Measurements from ENCODE around the gene SLC36A3.
"Not testable (repeated sequence)": the region's sequence is repeated elsewhere in the genome, so short reads cannot be mapped to it uniquely, and the experiment has no call there.

The SLC36A3 gene

DNA sequence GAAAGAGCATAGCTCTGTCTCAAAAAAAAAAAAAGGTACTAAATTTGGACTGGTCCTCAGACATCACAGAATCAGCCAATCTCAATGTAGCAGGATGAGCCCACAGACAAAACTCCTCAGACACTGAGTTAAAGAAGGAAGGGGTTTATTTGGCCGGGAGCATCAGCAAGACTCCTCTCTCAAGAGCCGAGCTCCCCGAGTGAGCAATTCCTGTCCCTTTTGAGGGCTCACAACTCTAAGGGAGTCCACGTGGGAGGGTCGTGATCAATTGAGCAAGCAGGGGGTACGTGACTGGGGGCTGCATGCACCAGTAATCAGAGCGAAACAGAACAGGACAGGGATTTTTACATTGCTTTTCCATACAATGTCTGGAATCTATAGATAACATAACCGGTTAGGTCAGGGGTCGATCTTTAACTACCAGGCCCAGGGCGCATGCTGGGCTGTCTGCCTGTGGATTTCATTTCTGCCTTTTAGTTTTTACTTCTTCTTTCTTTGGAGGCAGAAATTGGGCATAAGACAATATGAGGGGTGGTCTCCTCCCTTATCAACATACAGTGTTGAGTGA, 63.2 kb downstream of the SLC36A3 start:
- not testable (repeated sequence) for DNase-seq (ENCODE audit: low read depth in 2 of 3, low spot score in 1 of 3)

DNA sequence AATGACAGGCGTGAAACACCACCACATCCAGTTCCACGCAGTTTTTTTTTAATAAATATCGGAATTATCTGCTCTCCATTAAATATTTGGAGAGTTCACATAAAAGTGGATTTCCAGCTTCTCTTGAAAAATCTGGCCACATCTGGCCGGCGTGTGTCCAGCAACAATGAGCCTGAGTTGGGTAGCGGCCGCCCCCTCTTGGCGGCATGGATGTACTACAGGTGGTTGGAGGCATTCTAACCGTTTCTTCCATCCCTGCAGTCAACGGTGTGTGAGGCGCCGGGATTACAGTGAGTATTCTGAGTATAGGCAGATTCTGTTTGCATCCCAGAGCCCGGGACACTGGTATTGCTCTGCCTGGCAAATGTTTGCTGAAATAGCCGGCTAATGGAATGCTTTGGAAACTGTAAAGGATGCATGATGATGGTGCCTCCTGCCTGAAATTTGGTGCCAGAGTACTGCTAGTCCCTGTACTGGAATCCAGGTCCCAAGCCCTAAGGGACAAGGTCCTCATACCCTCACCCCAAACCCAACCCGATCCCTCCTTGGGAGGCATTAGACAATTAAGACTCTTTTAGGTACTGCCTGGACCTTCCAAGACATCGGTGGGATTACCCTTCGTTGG, 64.2 kb downstream of the SLC36A3 start:
- DNase-seq (ENCODE audit: low read depth in 2 of 3, low spot score in 1 of 3) = peak in 2 of 3 donors; percentile 37 to 66

DNA sequence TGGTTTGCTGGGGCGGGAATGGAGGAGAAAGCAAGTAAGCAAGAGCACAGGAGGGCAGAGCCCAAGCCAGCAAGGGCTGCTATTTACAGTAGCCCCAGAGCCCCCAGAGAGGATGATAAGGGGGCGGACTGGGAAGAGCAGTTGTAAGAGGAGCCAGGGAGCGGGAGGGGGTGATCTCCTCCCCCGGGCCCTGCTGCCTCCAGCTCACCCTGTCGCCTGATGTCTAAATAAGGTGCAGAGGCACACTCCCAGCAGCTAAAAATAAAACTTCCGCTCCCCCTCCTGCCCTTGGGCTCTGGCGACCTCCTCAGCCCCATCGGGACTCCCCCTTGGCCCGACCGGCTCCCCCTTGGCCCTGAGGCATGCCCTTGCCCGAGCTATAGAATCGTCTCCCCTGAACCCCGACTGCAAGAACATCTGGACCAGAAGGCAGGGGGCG, 65.2 kb downstream of the SLC36A3 start:
- no peak for DNase-seq (ENCODE audit: low read depth in 2 of 3, low spot score in 1 of 3)

DNA sequence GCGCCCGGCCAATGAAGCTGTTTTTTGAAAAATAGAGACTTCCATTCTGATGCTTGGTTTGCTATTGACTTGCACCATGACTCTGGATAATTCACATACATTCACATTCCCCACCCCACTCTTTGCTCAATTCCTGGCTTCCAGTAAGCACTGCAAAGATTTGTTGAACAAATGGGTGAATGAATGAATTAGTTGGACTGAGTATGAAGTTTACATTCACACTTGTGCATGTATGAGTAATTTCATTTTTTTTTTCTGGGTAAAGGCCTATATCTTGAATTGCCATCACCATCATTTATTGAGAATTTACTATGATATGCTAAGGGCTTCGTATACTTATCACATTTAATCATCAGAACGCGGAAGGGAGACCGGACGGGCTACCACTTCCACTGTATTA, 65.9 kb downstream of the SLC36A3 start:
- DNase-seq (ENCODE audit: low read depth in 2 of 3, low spot score in 1 of 3) = no peak

DNA sequence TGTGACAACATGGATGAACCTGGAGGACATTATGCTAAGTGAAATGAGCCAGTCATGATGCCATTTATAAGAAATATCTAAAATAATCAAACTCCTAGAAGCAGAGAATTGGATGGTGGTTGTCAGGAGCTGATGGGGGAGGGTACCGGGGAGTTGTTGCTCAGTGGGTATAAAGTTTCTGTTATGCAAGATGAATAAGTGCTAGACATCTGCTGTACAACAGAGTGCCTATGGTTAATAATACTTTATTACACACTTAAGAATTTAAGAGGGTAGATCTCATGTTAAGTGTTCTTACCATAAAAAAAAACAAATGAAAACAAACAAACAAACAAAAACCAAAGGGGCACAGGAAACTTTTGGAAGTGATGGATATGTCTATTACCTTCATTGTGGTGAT, 66.7 kb downstream of the SLC36A3 start:
- no peak for DNase-seq (ENCODE audit: low read depth in 2 of 3, low spot score in 1 of 3)

DNA sequence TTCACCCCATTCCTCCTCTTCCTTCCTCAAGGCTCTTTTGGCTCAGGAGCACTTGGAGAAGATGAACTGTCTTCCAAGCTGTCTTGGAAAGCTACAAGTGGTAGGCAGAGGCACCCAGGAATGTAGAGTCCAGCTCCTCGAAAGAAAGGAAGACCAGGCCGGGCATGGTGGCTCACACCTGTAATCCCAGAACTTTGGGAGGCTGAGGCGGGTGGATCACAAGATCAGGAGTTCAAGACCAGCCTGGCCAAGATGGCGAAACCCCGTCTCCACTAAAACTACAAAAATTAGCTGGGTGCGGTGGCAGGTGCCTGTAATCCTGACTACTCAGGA, 68.4 kb downstream of the SLC36A3 start:
- not testable (repeated sequence) for DNase-seq (ENCODE audit: low read depth in 2 of 3, low spot score in 1 of 3)

DNA sequence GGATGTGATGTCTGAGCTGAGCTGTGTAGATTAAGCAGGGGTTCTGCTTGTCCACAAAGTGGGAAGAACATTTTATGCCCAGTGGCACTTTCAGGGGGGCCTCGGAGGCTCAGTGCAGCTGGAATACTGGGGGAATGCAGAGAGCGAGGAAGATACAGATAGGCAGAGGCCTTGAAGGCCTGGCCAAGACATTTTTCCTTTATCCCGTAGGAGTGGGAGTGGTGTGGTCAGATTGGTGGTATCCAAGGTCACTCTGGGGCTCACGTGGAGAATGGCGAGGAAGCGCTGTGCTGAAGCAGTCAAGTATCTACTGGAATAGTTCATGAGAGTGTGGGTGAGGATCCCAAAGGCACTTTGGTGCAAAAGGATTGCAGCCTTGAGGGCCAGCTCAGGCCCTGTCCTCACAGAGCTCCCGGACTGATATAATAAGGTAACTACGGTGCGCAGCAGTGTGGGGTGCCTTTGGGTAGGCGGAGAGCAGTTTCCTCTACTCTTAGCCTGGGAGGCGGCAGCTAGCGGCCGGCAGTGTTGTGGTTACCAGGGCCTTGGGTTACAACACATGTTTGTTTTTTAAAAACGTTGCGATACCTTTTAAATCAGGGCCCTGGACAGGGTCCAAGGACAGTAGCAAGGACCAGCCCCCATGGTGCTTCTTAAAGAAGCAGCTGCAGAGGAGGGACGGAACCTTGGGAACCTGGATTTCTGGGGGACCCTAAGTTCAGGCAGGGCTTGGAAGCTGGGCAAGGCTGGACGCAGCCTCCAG, 68.9 kb downstream of the SLC36A3 start:
- DNase-seq (ENCODE audit: low read depth in 2 of 3, low spot score in 1 of 3) = no peak

DNA sequence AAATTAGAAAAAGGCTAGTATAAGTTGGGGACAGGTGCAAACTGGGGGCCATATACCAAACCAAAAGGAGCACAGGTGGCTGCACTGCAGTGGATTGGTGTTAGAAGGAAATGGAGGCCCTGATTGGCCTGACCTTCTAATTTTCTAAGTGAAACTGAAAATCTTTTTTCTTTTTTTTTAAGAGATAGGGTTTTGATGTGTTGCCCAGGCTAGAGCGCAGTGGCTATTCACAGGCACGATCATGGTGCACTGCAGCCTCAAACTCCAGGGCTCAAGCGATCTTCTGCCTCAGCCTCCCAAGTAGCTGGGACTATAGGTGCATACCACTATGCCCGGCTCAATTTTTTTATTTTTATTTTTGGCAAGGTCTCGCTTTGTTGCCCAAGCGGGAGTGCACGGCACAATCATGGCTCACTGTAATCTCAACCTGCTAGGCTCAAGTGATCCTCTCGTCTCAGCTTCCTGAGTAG, 69.9 kb downstream of the SLC36A3 start:
- no peak for DNase-seq (ENCODE audit: low read depth in 2 of 3, low spot score in 1 of 3)

DNA sequence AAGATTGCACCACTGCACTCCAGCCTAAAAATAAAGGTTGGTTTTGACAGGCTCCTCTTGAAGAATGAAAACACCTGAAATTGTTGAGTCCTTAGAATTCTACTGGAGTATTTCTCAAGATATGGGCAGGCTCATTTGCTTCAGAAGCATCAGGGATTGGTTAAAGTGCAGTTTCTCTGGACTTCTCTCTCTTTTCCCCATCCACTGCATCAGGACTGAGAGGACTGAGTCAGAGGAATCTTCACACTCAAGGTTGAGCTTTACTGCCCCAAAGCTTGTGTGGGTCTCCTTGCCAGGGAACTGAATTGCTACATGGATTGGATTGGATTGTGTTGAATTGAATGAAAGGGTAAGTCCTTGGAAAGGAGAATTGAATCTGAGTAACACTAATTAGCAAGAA, 72.2 kb downstream of the SLC36A3 start:
- DNase-seq (ENCODE audit: low read depth in 2 of 3, low spot score in 1 of 3) = no peak

DNA sequence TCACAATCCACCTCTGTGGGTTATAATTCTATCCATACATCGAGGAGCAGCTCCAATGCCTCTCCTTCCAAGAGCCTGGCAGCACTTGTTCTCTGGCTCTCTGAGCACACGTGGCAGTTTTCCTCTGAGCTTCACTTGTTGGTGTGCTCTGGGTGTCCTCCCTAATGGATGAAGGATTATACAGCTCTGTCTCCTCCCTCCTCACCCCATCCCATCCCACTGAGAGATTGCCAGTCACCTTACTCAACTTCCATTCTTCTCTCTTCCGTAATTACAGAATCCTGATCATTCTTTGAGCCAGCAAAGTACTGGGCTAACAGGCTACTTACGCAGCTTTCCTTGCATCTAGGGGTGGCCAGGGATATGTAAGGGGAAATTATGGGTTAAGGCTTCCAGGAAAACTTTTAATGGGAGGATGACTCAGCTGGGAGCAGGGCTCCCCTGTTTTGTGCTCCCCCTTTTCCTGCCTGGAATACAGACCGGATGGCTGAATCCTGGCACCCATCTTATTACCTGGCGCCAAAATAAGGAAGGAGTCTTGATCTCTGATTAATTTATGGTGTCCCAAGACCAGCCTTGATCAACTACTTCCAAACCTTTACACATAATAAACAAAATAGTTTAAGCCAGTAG, 73.4 kb downstream of the SLC36A3 start:
- DNase-seq (ENCODE audit: low read depth in 2 of 3, low spot score in 1 of 3) = no peak

DNA sequence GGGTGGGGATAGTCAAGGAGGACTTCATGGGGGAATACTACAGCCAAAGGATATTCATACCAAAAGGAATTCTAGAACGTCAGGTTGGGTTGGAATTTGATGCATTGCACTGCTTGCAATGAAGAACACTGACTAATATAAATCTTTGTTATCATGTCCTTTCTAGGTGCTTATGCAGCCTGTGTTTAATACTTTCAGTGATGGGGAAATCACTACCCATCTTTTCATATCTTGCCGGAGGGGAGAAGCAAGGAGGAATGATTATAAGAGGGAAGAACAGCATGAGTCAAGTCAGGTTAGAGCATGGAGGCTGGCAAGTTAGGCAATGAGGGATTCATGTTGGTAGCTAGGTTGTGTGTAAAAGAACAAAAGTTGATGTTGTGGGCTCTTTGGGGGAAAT, 74.6 kb downstream of the SLC36A3 start:
- no peak for DNase-seq (ENCODE audit: low read depth in 2 of 3, low spot score in 1 of 3)

DNA sequence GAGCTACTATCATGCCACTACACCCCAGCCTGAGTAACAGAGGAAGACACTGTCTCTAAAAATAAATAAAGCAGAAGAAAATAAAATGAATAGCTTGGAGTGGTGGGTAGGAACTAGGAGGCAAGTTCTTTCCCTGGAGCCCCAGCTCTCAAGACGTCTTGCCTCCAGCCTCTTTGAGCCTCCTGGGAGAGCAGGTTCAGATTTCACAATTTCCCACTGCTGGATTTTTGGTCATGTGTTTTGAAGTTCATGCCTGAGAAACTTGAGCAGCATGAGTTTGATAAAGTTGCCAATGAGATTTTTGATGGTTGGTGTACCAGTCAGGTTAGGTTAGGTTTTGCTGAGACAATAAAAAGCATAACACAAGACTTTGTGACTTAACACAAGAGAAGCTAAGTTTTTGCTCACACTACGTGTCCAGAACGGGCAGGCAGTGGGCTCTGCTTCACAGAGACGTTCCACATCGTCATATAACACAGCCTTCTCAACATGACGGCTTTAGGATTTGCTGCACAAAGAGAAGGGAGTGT, 75.6 kb downstream of the SLC36A3 start:
- DNase-seq (ENCODE audit: low read depth in 2 of 3, low spot score in 1 of 3) = no peak
